Thyroid gland (tissue), 4 donors: Measurements from ENCODE around the gene CSTPP1.

Experiments used
- CTCF ChIP-seq, 6 experiments: fragments of 200-600 bp in 3 of 6; fragments of 450-650 bp in 3 of 6; sonication (generic) in 3 of 6; IDR thresholded peaks; one replicate each; pipeline ENCODE4 v1.5.1; 2016 to 2019; ENCODE audit warnings: antibody characterized with exemption in 6 of 6, mild to moderate bottlenecking in 2 of 6, inconsistent platforms in 1 of 6, moderate library complexity in 1 of 6
- POLR2A ChIP-seq, 2 donors: fragments of 450-650 bp; IDR thresholded peaks; one replicate each; pipeline ENCODE4 v1.6.1; 2017; ENCODE audit warnings: antibody characterized with exemption in 2 of 2, mild to moderate bottlenecking in 2 of 2, moderate library complexity in 1 of 2

GRCh38 chr11:47149782-47150181 lies 213.2 kb downstream of the CSTPP1 start:
- TF ChIP-seq CTCF (IDR thresholded peaks at IDR 0.05) = no peak
- TF ChIP-seq POLR2A (IDR thresholded peaks at IDR 0.05) = no peak
